HG02943 (cell line): Measurements from ENCODE around the gene CA14.
"Not testable (repeated sequence)": the region's sequence is repeated elsewhere in the genome, so short reads cannot be mapped to it uniquely, and the experiment has no call there.

Source experiments
- ATAC-seq: cut with Tn5 transposase; IDR thresholded peaks from one replicate; pipeline ENCODE4 v1.9.1; 2021; ENCODE audit warnings: mild to moderate bottlenecking, low read depth, moderate library complexity; ENCODE audit not compliant: unreplicated experiment

CA14 gene

GRCh38 chr1:150280138-150280707 lies 22.6 kb downstream of the CA14 start:
- no peak for ATAC-seq

GRCh38 chr1:150281221-150281757 lies 23.7 kb downstream of the CA14 start:
- ATAC-seq = no peak

- no peak for ATAC-seq
These were observed 24.4 kb downstream of the CA14 start, which contains the start of gene CIART for GRCh38 chr1:150281758-150282557. Gene CIART, plus strand, starts transcription at chr1:150282554. Its CDS starts 714 bp downstream, at chr1:150283268.

- no peak for ATAC-seq
These were observed 25.0 kb downstream of the CA14 start for GRCh38 chr1:150282558-150282958.

- no peak for ATAC-seq
These were observed 25.7 kb downstream of the CA14 start for GRCh38 chr1:150283260-150283659.

GRCh38 chr1:150288382-150288781 lies 30.8 kb downstream of the CA14 start:
- no peak for ATAC-seq

- ATAC-seq = no peak
These were observed 31.2 kb downstream of the CA14 start for GRCh38 chr1:150288822-150289221.

- ATAC-seq = peak; percentile 81
These were observed 36.1 kb downstream of the CA14 start, which contains the start of gene MRPS21 for GRCh38 chr1:150293433-150294253. Gene MRPS21, plus strand, starts transcription at chr1:150293861. Its CDS starts 506 bp downstream, at chr1:150294367.

GRCh38 chr1:150295476-150295875 lies 37.9 kb downstream of the CA14 start:
- ATAC-seq = no peak

- no peak for ATAC-seq
These were observed 42.1 kb downstream of the CA14 start for GRCh38 chr1:150299716-150300115.

- no peak for ATAC-seq
These were observed 44.8 kb downstream of the CA14 start for GRCh38 chr1:150302338-150302737.

- no peak for ATAC-seq
These were observed 45.3 kb downstream of the CA14 start for GRCh38 chr1:150302902-150303301.

GRCh38 chr1:150308585-150308984 lies 51.0 kb downstream of the CA14 start:
- ATAC-seq = not testable (repeated sequence)

GRCh38 chr1:150309758-150310508 lies 52.4 kb downstream of the CA14 start:
- no peak for ATAC-seq

GRCh38 chr1:150311762-150312161 lies 54.2 kb downstream of the CA14 start:
- no peak for ATAC-seq
